Measurements from ENCODE around the gene N4BP3. TPM values are rescaled to one million over a fixed set of nuclear protein-coding genes. Genes with fewer than 3 reads are reported as not detected.

The N4BP3 gene
- total and polyA plus RNA-seq, 2 of the 13 experiments (the other 11 are each of a cell fraction or from before 2014, with no cell fraction given) = 0.13 TPM; not detected in 1

- TF ChIP-seq HMGXB3 (CRISPR knock-in tag; IDR thresholded peaks at IDR 0.05; ENCODE audit: borderline replicate concordance) = 0 out of 2 replicates have a peak, but pooled peaks have one; percentile 50
- no peak for TF ChIP-seq ZUFSP (CRISPR knock-in tag; IDR thresholded peaks at IDR 0.05; ENCODE audit: borderline replicate concordance)
- no peak for TF ChIP-seq BCL6 (CRISPR knock-in tag; IDR thresholded peaks at IDR 0.05)
- TF ChIP-seq GMEB1 (CRISPR knock-in tag; IDR thresholded peaks at IDR 0.05; ENCODE audit: borderline replicate concordance) = peak; percentile 90
- TF ChIP-seq ZNF274 (CRISPR knock-in tag; IDR thresholded peaks at IDR 0.05) = peak; percentile 44; the same call in 1 of the 2 replicates
- peak; percentile 98 for TF ChIP-seq SP4 (CRISPR knock-in tag; IDR thresholded peaks at IDR 0.05)
- TF ChIP-seq TFAP4 (IDR thresholded peaks at IDR 0.05; ENCODE audit: borderline replicate concordance, low read depth) = peak; percentile 92
- TF ChIP-seq ELF3 (CRISPR knock-in tag; IDR thresholded peaks at IDR 0.05) = peak; percentile 58
- no peak for TF ChIP-seq CHCHD3 (CRISPR knock-in tag; IDR thresholded peaks at IDR 0.05)
- no peak for TF ChIP-seq ZNF781 (CRISPR knock-in tag; IDR thresholded peaks at IDR 0.05; ENCODE audit: borderline replicate concordance, not compliant biosample characterization)
- TF ChIP-seq ZNF773 (CRISPR knock-in tag; IDR thresholded peaks at IDR 0.05; ENCODE audit: borderline replicate concordance) = 0 out of 2 replicates have a peak, but pooled peaks have one; percentile 63
- TF ChIP-seq SMARCC2 (IDR thresholded peaks at IDR 0.05) = no peak
- peak; percentile 54 to 64 for TF ChIP-seq POLR2A (IDR thresholded peaks at IDR 0.05; ENCODE audit: insufficient read depth in 1 of 2, low read depth in 2 of 2, low read length in 2 of 2)
- TF ChIP-seq SP2 (CRISPR knock-in tag; IDR thresholded peaks at IDR 0.05) = peak; percentile 69
- TF ChIP-seq NAIF1 (CRISPR knock-in tag; IDR thresholded peaks at IDR 0.05; ENCODE audit: borderline replicate concordance) = 0 out of 2 replicates have a peak, but pooled peaks have one; percentile 41
- peak; percentile 81 for TF ChIP-seq POGK (CRISPR knock-in tag; conservative IDR thresholded peaks at IDR 0.05)
- TF ChIP-seq SMARCE1 (IDR thresholded peaks at IDR 0.05; ENCODE audit: borderline replicate concordance) = no peak
Measured at GRCh38 chr5:178153530-178154340, 40.4 kb downstream of the N4BP3 start, which contains the start of gene NHP2 (continued).
